HG03095 (cell line): ENCODE measurements around the gene NTN5.
"Not testable (repeated sequence)": the region's sequence is repeated elsewhere in the genome, so short reads cannot be mapped to it uniquely, and the experiment has no call there.

ENCODE experiments used
- ATAC-seq: cut with Tn5 transposase; IDR thresholded peaks from one replicate; pipeline ENCODE4 v1.9.1; 2021; ENCODE audit warnings: moderate library complexity; ENCODE audit not compliant: unreplicated experiment

NTN5 gene

GRCh38 chr19:48698046-48698445, 25.2 kb upstream of the NTN5 start:
- no peak for ATAC-seq

- no peak for ATAC-seq
Observed at GRCh38 chr19:48696353-48697010, 23.7 kb upstream of the NTN5 start.

GRCh38 chr19:48695743-48696352, 23.0 kb upstream of the NTN5 start, which contains the start of gene FUT2:
TSS of gene FUT2 (plus strand) at chr19:48695971. CDS start at chr19:48702957, 6,986 bp downstream.
- no peak for ATAC-seq

- ATAC-seq = not testable (repeated sequence)
Observed at GRCh38 chr19:48693629-48694028, 20.8 kb upstream of the NTN5 start.

- ATAC-seq = no peak
Observed at GRCh38 chr19:48689449-48689848, 16.6 kb upstream of the NTN5 start.

GRCh38 chr19:48687776-48688175, 15.0 kb upstream of the NTN5 start:
- ATAC-seq = no peak

- not testable (repeated sequence) for ATAC-seq
Observed at GRCh38 chr19:48686637-48687036, 13.8 kb upstream of the NTN5 start.

- no peak for ATAC-seq
Observed at GRCh38 chr19:48686088-48686487, 13.3 kb upstream of the NTN5 start.

- ATAC-seq = no peak
Observed at GRCh38 chr19:48685583-48685982, 12.8 kb upstream of the NTN5 start.

GRCh38 chr19:48683349-48683748, 10.5 kb upstream of the NTN5 start:
- ATAC-seq = no peak

GRCh38 chr19:48681127-48681470, 8.3 kb upstream of the NTN5 start:
- ATAC-seq = no peak

- no peak for ATAC-seq
Observed at GRCh38 chr19:48680436-48681126, 7.8 kb upstream of the NTN5 start.

GRCh38 chr19:48680006-48680405, 7.2 kb upstream of the NTN5 start:
- not testable (repeated sequence) for ATAC-seq

GRCh38 chr19:48678201-48678600, 5.4 kb upstream of the NTN5 start:
- ATAC-seq = no peak

GRCh38 chr19:48676887-48677286, 4.1 kb upstream of the NTN5 start:
- no peak for ATAC-seq

GRCh38 chr19:48676487-48676886, 3.7 kb upstream of the NTN5 start:
- ATAC-seq = no peak

- no peak for ATAC-seq
Observed at GRCh38 chr19:48674921-48675824, 2.4 kb upstream of the NTN5 start.

GRCh38 chr19:48674216-48674809, 1.5 kb upstream of the NTN5 start:
- ATAC-seq = no peak

- ATAC-seq = no peak
Observed at GRCh38 chr19:48673436-48674100, 751 bp upstream of the NTN5 start.

GRCh38 chr19:48671446-48671995, 1.3 kb downstream of the NTN5 start:
- ATAC-seq = no peak
